RKO (cell line): ENCODE data around the gene CADPS2.

ENCODE experiments used
- DNase-seq: peaks from one replicate; pipeline ENCODE4 v3.0.0-alpha.2; 2016; ENCODE audit warnings: low spot score

The CADPS2 gene

DNA sequence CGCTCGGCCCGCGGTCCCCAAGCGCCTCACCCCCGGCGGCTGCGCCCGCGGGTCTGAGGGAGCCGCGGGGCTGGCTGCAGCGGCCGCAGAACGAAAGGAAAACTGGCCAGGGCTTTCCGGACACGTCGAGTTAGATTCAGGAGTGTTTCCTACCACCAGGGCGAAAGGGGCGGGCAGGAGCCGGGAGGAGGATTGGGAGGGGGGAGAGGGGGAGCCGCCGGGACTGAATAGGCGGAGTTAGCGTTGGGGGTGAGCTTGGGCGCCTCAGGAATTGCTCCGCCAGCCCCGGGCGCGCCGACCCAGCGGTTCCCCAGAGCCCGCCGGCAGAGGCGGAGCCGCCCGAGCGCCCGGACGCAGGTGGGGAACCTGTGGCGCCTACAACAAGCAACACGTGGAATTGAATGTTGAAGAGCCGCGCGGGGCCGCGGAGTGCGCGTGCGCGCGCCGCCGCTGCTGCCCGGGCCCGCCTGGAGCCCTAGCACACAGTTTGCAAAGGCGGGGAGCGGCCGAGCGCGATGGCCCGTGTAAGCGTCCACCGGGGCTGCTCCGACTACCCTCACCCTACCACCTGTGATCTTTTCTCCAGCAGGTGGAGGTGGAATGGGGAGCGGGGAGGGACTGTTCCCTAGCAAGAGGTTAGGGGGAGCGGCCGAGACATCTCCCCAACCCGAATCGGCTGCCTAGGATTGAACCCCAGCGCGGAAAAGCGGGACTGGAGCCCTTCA lies at the start of gene CADPS2:
Gene CADPS2, minus strand, starts transcription at position 104 of the 725 bp plus-strand sequence. CDS start 123 bp downstream, outside the sequence.
- peak; percentile 92 for DNase-seq

DNA sequence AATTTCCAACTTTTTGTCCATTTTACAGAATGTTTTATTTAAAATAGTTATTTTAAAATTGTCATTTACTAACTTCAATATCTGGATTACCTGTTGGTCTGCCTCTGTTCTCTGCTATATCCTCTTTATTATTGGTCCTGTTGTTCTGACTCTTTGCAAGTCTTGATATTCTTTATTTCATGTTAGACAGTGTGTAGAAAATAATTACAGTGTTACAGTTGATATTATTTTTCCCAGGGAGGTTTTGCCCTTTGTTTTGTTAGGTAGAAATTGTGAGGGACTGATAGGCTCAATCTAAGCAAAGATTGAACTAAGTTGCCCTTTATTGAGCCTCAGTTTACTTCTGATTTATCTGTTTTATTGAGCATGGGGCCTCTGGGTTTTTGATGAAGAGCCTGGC lies 49.4 kb upstream of the CADPS2 start:
- no peak for DNase-seq

DNA sequence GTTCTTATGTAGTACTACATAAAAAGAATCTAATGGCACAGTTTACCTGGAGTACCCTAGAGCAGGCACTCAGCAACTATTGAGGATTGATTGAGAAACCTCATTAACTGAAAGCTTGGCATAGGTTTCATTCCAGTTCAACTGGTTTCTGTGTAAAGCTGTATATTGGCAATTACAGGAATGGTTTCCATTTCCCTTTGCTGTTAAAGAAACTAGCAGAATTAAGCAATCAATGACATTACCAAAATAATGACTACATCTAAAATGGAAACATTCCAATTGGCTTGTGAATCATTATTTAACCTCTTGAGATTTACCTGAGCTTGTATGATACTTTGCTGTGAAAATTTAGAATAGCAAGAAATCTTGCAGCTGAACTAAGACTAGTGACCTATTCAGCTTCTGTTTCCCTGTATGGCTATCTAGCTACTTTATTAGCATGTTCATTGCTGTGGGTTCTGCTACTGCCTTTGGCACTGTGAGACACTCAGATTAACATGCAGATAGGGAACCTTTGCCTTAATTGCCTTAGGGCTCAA lies 33.5 kb upstream of the CADPS2 start:
- DNase-seq = no peak

DNA sequence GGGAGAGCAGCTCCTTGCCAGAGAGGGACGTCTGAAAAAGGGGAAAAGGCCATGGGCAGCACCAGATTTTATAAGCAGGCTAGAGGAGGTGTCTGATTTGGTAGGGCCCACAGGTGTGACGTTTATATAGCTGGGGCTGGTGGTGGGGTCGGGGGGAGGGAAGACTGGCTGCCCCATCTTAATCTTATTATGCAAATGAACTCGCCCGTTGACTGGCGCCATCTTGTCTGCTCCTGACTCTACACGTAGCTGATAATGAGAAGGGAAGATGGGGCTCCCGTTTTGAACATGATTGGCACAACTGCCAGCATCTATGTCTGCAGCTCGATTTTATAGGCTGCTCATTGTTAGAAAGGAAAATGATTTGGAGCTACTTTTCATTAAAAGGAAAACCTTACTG lies 28.6 kb upstream of the CADPS2 start:
- DNase-seq = no peak

DNA sequence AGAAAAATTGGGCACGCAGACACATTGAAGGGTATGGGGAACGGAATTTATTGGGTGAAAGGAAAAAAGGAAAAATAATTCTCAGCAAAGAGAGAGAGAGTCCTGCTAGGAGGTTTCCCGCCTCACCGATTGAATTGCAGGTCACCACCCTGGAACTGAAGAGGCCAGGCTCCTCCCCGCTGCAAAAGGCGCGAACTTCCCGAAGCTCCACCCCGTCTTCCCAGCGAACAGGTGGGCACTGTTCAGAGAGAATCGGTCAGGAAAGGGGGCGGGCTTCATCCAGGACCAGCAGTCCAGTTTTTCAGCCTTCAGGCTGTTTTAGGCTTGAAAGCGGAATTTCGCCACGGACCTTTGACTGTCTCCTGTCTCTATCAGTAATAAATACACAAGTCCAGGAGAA lies 27.3 kb upstream of the CADPS2 start:
- DNase-seq = no peak

DNA sequence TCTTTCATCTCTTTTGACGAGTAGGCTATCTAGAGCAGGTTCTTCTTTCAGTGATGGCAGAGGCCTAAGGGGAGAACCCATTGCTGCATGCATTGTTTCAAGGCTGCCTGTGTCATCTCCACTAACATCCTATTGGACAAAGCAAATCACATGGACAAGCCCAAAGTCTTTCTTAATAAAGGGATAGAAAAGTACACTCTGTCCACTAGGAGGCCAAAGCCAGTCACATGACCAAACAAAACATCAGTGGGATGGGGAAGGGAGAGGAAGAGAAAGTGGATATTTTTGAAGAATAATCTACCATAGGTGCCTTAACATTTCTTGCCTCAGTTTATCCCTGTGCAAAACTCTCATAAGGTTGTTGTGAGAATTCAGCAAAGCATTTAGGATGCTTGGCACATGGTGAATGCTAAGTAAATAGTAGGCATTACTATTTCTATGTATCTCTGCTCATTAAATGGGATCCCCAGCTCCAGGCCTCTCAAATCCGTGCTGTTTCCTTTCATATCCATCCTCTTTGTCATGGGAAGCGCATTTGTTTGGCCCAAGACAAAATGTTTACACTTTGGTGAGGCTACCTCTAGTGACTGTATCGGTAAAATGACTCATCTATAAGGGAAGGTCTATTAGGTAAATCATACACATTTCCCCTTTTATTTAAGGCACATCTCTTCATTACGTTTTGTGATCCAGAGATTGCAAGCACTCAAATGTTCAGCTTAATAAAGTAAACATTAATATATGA lies 16.7 kb upstream of the CADPS2 start:
- DNase-seq = peak; percentile 69

DNA sequence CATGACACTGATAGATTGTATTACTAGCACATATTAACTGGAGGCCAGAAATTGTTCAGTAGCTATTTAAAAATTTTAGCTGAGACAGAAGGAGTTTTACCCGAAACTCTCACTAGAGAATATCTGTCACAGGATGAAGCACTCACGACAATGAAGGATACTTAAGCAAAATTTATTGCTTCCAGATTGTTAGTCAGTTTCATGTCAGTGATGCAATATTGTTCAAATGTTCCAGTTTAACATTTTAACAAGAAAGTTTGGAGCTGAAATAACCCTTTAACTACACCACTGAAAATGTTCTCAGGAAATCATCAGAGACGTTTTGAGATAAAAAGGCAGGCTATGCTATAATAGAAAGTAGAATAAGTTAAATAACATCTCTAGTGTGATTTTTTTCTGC lies 15.0 kb upstream of the CADPS2 start:
- no peak for DNase-seq

DNA sequence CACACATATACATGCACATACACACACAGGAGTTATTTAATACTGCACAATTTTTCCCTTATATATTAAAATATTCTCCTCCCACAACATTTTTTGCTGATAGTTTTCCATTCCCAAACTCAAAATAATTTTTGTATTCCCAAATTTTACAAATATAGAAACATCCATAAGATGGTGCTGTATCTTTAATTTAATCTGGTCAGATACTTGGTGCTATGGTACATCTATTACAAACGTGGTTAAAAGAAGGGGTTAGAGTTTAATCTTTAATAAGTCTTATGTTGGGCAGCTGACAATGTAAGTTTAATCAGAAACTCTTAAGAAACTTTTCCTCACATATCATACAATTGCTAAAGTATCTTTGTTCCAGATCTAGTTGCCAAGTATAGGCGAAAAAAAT lies 10.2 kb upstream of the CADPS2 start:
- DNase-seq = peak; percentile 25

DNA sequence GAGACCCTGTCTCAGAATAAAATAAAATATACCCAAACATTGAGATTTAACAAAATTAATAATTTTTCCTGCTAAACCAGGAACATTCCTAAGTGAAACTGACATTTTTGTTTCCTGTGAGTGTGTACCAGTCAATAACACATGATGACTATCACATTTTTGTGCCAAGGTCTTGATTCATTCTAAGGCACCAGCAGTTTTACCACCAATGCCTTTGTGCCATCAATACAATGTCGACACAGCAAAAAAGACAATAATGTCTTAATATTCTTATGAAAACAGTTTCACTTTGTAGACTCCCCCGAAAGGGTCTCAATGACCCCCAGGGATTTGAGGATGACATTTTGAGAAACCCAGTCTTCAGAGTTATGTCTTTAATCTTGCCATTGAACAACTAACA lies 7.2 kb upstream of the CADPS2 start:
- no peak for DNase-seq

DNA sequence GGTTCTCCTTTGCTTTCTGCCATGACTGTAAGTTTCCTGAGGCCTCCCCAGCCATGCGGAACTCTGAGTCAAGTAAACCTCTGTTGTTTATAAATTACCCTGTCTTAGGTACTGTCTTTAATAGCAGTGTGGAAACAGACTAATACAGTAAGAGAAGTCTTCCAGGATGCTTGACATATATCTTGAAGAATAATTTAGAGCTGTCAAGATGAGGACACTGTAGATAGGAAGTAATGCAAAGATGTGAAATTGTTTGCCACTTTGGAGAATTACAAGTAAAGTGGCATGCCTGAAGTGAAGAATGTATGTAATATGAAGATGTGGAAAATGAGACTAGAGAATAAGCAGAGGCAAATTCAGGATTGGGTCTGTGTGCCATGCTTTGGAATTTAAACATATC lies 2.9 kb upstream of the CADPS2 start:
- no peak for DNase-seq

DNA sequence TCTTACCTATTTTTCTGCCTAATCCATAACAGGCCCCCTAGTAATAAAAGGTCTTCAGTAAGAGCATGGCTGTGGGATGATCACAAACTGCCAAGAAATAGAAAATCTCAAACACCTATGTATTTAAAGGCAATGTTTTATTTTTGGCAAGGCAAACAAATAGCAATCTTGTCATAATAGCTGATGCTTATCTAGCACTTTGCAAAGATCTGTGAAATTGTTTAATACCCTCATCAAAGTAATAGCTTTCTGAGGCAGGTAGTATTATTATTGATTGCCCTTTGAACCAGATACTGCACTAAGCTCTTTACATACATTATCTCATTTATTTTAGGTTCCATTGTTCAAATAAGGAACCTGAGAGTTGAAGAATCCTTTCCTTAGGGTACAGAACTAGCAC lies 1.6 kb upstream of the CADPS2 start:
- no peak for DNase-seq

DNA sequence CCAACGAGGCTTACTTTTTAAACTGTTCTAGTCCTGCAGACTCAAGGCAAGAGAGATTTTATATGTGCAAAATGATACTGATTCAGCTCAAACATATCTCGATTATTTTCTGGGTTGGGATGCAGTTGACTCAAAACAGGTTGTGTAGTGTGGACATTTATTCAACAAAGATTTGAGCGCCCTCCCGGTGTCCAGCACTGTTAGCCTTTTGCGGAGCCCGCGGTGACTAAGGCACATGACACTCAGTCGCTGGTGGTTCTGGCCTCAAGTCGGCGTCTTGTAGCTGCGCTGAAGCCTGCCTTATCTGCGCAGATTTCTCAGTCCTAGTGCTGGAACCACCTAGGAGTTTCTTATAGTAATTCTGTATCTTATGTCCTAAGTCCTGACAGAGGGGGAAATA lies 938 bp upstream of the CADPS2 start:
- DNase-seq = peak; percentile 92

DNA sequence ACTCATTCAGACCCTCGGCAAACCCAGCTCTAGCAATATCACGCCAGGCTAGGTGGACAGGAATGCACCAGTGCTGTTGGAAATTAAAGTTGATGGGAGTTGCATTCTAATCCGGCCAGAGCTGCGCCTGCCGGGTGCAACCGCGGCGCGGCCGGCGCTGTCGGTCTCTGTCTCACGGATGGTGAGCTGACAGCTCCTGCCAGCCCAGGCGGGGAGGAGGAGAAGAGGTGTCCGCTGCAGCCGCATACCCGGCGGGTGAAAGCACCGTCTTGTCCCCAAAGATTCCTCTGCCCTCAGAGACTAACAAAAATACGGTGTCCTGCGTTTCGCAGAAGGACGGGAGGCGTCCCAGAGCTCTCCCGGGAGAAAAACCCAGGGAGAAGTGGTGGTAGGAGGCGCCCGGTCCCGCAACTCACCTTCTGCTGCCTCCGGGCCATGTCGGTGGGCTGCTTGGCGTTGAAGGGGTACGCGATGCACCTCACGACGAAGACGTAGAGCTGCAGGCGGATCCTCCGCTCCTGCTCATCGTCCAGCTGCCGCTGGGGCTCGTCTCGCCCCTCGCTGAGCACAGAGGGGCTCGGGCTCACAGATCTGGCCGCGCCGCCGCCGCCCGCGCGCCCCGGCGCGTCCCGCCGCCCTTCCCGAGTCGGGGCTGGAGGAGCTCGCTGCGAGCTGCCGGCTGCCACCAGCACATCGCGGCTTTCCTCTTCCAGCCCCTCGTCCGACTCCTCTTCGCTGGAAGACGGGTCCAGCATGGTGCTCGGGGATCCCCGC lies 490 bp downstream of the CADPS2 start:
- DNase-seq = peak; percentile 72

DNA sequence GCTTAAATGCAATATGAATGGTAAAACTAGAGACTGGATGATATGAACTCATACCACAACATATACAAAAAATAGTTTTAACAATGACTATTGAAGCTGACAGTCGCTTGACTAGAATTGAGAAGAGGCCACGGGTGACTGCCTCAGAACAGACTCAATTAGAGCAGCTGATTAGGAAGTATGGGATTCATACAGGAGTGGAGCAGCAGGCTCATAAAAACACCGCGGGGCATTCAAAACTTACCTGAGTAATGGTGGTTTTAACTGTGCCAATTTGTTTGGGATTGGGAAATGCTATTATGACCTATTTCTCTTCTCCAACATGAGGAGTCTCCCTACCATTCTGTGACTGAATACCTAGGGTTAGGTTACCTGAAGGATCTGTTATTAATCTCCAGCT lies 2.1 kb downstream of the CADPS2 start:
- DNase-seq = no peak

DNA sequence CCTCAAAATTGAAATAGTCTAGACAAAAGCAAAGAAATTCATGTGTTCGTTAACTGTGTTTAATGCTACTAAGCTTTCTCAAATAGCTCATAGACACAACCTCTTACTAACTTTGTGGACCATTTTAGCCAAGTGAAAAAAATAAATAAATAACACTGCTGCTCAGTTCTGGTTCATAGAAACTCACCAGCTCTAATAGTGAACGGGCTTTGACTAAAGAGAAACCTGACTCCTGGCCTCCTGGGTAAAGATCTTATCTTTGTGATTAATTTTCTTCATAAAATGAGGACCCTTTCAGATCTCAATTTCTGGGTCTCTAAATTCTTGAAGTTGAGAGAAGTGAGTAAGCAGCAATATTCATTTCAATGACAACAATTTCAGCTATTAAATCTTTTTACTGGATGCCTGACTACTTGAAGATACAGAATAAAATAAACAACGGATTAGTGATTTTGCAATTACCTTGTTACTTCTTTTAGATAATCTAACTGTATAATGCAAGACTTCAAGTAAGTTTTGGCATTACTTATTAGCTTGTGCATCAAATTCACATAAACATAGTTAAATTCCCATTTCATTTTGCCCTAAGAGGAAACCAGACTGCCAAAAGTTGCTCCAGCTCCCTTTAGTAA lies 3.1 kb downstream of the CADPS2 start:
- no peak for DNase-seq

DNA sequence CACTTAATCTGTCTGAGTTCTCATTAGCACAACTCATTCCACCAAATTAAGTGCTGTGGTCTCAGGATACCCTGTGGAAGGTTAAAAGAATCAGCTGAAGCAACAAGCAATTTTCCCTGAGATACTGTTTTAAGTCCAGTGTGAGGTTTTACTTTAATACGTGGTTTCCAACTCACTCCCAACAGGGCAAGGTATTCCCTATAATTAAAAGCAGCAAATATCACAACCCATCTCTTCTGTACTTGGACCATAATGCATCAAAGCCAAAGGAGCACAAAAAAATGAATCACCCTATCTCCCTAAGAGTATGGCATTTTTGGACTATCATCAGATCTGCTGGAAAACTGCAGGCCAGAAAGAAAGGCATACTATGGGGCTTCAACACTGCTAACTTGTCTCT lies 4.9 kb downstream of the CADPS2 start:
- DNase-seq = no peak

DNA sequence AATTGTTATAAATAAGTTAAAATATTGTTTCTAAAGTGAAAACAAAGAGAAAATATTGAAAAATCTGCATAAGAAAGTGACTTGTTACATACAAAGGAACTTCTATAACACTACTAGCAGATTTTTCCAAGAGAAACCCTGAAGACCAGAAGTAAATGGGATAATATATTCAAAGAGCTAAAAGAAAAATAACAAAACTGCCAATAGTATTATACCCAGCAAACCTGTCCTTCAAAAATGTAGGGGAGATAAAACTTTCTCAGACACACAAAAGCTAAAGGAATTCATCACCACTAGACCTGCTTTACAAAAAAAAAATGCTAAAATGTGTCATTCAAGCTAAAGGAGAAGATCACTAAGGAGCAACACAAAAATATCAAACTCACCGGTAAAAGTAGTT lies 17.0 kb downstream of the CADPS2 start:
- no peak for DNase-seq

DNA sequence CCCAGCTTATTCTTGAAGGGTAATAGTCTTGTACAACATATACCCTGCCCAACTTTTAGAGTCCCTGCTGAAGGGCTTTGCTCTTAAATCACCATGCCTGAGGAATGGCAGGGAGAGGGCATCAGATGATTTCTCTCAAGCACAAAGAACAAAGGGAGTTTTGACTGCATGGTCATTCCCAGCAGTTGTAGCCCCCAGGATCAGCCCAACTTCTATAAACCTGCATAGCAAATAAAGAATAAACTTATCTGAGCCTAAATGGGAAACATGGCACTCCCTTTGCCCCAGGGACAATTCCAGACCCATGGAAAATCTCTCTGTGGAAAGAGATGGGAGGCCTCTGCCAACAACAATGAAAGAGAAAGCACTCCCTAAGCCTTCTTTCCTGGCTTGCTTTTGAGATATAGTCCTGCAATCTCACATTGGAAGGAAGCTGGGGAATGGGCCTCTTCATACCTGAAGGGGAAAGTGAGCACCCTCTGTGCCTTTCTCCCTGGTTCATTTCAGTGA lies 18.7 kb downstream of the CADPS2 start:
- no peak for DNase-seq

DNA sequence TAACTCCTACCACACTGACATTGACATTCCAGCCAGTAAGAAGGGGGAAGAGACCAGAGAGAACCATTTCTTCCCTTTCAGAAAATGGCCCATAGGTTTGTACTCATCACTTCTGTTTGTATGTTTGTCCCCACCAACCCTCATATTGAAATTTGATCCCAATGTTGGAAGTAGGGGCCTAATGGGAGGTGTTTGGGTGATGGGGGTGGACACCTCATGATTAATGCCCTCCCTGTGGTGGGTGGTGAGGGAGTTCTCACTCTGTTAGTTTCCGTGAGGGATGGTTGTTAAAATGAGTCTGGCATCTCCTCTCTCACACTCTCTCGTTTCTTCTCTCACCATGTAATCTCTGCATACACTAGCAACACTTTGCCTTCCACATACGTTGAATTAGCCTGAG lies 21.4 kb downstream of the CADPS2 start:
- no peak for DNase-seq

DNA sequence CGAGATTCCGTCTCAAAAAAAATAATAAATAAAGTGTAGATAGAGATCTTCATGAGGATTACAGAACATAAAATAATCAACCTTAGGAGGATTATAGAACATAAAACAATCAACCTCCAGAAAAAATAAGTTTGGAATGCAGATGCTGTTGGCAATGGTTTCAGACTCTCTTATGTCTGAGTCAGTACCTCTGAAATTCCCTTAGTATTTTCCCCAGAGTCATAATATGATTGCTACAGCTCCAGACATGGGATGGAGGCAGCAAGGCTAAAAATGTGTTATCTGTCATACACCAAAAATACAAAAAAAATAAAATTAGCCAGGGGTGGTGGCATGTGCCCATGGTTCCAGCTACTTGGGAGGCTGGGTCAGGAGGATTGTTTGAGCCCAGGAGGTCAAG lies 22.2 kb downstream of the CADPS2 start:
- DNase-seq = no peak

DNA sequence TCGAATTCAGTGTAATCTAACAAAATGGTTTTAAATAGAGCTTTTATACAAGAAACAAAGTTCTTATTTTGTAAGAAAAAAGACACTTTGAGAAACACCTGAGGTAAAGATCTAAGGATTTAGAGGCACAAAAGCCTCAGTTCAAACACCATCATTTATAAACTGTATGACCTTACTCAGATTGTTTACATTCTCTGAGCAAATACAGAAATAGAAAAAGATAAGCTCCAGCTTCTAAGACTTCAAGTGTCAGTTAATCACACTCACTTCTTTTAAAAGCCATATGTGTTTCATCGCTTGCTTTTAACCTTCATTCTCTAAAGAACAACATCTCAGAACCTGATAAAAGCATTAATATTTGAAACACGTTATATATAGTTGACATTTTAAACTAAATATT lies 27.9 kb downstream of the CADPS2 start:
- DNase-seq = no peak

DNA sequence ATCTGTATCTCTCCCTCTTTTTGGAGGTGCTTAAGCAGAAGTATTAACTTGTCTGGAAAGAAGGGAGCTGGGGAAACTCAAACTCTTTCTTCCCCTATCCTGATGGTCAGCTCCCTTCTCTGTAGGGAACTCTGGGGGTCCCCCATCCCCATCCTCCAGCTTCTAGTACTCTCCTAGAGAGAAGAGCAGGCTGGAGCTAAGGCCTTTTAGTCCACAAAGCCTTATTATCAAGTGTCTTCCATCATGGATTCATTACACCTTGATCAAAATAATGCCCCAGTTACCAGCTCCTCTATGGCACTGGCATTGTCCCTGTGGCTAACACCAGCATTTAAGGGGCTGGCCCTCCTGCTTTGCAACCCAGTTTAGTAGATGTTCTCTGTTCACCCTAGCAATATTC lies 35.7 kb downstream of the CADPS2 start:
- DNase-seq = no peak
